ENCODE measurements around the gene PRR20G.

GRCh38 chr3:127264292-127264691 lies 23.6 kb downstream of the PRR20G start:
- no peak for TF ChIP-seq CTCF (IDR thresholded peaks at IDR 0.05)
- TF ChIP-seq POLR2AphosphoS5 (IDR thresholded peaks at IDR 0.05) = no peak
